GM12892 (cell line): ENCODE measurements around the gene TAMALIN.

Experiments used
- DNase-seq: peaks from one replicate; pipeline ENCODE4 v3.0.0; 2011; ENCODE audit not compliant: insufficient read length
- FAIRE-seq: peaks from 2 replicates; lab custom pipeline; 2011; peaks lifted over from hg19 to GRCh38; lab: Jason Lieb, UNC
- POLR2A ChIP-seq: IDR thresholded peaks from 2 replicates; pipeline ENCODE4 v1.6.1; 2011; ENCODE audit warnings: low read depth, low read length, control low read depth
- POLR2AphosphoS5 ChIP-seq: IDR thresholded peaks from 2 replicates; pipeline ENCODE4 v1.6.1; 2011; ENCODE audit warnings: low read depth, low read length, control low read depth
- TAF1 ChIP-seq: IDR thresholded peaks from 2 replicates; pipeline ENCODE4 v1.6.1; 2011; ENCODE audit warnings: low read depth, mild to moderate bottlenecking, control low read depth, low read length, borderline replicate concordance

The TAMALIN gene

DNA sequence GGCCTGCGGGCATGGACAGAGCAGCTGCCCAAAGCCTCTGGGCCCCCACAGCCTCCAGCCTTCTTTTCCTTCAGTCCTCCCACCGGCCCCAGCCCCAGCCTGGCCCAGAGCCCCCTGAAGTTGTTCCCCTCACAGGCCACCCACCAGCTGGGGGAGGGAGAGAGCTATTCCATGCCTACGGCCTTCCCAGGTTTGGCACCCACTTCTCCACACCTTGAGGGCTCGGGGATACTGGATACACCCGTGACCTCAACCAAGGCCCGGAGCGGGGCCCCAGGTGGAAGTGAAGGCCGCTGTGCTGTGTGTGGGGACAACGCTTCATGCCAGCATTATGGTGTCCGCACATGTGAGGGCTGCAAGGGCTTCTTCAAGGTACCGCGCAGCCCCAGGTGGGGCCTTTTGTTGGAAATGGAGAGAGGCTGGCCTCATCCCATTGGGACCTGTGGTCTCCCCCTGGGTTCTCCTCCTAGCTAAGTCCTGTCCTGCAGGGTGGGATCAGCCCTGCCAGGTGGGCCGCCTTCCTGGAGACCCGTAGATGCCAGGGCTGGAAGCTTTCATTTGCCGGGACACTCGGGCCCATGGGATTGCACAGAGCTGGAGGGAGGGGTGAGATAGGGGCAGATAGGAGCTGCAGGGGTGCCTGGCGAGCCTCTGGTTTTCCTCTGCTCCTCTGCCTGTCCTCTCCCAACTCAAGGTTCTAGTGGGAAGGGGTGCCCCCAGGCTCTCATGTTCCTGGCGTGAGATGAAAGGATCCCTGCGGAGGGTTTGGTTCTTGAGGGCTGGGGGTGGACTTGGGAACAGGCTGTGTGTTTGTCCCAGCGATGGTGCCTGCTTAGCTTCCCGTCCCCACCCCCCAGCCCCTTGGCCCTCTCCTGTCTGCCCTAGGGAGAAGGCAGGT is 48.3 kb downstream of the TAMALIN start:
- FAIRE-seq: no peak
- no peak for DNase-seq
- TF ChIP-seq POLR2A (no peak), TAF1 (no peak), POLR2AphosphoS5 (no peak)

DNA sequence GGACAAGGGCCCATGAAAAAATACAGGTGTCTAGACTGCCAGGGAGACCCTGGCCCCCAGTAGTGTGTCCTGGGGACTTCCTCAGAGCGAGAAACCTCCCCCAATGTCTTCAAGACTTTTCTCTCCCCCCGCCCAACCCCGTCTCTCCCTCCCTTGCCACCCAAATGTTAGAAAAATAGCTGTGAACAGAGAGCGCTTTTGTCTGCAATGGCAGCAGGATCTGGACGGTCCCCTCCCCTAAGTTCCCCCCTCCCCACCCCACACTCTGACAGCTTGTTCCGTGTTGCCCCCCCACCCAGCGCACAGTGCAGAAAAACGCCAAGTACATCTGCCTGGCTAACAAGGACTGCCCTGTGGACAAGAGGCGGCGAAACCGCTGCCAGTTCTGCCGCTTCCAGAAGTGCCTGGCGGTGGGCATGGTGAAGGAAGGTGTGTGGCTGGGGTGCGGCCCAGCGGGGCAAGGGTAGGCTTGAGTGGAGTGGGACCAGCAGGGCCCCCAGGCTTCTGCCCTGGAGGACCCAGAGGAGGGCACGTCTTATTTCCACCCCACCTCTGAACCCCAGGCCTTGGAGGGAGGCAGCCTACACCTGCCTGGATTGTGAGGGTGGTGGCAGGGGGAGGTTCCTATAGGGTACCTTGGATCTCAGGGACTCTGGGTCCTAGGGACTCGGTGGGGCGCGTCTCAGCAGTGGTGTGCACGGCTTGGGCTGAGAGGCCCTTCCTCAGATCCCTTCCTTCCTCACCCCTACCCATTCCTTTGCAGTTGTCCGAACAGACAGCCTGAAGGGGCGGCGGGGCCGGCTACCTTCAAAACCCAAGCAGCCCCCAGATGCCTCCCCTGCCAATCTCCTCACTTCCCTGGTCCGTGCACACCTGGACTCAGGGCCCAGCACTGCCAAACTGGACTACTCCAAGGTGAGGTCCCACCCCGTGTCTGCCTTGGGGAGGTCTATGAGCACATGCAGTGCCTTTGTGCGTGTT is 49.3 kb downstream of the TAMALIN start:
- FAIRE-seq (no peak), DNase-seq (no peak)
- no peak for TF ChIP-seq POLR2A
- no peak for TF ChIP-seq POLR2AphosphoS5

DNA sequence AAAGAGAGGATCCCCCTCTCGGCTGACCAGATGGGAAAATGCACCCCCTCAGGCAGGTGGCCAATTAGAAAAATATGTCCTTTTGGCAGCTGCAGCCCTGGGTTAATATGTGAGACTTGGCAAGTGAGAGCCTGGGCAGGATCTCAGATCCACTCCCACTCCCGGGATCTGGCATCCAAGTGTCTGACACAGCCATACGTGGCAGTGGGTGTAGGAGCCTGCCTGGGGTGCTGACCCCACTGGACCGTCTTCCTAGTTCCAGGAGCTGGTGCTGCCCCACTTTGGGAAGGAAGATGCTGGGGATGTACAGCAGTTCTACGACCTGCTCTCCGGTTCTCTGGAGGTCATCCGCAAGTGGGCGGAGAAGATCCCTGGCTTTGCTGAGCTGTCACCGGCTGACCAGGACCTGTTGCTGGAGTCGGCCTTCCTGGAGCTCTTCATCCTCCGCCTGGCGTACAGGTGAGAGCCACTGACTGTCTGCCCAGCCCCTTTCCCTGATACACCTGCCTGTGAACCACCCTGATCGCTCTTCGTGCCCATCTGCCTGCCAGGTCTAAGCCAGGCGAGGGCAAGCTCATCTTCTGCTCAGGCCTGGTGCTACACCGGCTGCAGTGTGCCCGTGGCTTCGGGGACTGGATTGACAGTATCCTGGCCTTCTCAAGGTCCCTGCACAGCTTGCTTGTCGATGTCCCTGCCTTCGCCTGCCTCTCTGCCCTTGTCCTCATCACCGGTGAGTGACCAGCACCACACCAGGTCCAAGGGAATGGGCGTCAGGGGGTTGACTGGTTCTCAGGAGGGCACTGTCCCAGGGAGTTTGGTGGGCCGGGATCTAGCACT is 50.3 kb downstream of the TAMALIN start:
- no peak for TF ChIP-seq POLR2A
- TF ChIP-seq TAF1: no peak
- no peak for TF ChIP-seq POLR2AphosphoS5
- DNase-seq: no peak
- no peak for FAIRE-seq

DNA sequence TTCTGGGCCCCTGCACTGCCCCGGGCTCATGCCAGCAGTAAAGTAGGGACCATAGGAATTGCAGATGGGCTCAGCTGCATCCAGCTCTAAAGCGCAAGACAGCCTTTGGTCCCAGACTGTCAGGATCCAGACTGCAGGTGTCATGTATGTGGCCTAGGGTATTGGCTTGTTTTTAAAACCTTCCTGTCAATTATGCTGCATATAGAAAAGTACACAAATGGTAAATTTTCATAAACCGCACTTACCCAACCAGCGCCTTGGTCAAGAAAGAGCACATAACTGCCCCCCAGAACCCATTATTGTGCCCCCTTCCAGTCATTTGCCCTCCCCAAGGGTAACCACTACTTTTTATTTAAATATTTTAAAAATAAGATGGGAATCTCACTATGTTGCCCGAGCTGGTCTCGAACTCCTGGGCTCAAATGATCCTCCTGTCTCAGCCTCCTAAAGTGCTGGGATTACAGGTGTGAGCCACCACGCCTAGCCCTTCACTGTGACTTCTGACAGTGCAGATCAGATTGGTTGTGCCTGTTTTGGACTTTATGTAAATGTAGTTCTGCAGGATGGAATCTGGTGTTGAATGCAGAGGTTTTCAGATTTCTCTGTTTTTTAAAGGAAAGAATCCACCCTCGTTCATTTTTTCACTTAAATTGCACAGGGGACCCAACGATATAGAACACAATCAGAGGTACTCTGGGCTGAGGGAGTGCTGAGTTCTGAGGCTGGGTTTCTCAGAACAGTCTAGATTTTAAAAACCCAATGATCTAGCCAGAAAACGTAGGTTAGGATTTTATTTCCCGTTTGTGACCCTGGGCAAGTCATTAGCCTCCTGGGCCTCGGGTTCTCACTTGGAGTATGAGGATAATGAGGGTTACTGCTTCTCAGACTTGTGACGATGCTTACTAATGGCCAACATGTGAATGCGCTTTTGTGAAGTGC is 51.2 kb downstream of the TAMALIN start:
- FAIRE-seq (no peak), DNase-seq (no peak)
- TF ChIP-seq TAF1 (no peak), POLR2AphosphoS5 (no peak), POLR2A (no peak)

DNA sequence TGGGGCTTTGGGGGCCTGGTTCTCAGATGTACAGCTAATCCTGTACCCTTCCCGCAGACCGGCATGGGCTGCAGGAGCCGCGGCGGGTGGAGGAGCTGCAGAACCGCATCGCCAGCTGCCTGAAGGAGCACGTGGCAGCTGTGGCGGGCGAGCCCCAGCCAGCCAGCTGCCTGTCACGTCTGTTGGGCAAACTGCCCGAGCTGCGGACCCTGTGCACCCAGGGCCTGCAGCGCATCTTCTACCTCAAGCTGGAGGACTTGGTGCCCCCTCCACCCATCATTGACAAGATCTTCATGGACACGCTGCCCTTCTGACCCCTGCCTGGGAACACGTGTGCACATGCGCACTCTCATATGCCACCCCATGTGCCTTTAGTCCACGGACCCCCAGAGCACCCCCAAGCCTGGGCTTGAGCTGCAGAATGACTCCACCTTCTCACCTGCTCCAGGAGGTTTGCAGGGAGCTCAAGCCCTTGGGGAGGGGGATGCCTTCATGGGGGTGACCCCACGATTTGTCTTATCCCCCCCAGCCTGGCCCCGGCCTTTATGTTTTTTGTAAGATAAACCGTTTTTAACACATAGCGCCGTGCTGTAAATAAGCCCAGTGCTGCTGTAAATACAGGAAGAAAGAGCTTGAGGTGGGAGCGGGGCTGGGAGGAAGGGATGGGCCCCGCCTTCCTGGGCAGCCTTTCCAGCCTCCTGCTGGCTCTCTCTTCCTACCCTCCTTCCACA is 52.0 kb downstream of the TAMALIN start:
- no peak for FAIRE-seq
- DNase-seq: no peak

DNA sequence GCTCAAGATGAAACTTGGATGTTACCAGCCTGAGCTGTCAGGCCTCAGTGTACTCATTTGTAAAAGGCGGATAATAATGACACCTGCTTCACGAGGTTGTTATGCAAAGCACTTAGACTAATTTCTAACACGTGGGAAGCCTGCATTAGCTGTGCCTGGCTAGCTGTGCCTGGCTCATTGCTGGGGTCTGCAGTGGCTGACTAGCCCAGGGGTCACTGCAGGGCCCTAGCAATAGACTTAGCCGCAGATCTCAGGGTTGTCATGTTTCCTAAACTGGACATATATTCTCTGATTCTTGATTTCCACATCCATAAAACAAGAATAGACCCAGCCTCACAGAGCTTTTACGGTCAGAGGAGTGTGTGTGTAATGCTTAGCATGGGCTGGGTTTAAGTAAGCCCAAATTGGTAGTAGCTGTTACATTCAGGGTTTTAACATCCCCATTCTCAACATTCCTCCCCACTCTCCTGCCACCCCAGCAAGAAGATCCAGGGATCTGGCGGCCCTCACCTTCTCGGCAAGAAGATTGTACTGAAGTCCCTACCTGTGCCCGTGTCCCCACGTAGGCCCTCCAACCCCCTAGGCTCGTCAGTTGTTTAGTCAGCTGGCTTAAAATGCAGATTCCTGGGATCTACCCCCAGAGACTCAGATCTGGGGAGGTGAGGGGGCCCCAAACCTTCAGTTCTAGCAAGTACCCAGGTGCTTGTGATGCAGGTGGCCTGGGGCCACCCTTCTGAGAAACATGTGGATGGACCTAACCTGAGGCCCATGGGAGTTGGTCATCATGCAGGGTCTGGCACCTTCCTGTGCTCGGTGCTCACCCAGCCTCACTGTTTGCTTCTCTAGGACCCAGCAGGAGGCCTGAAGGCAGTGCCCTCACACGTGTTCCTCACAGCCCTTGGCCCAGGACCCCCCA is 53.1 kb downstream of the TAMALIN start:
- TF ChIP-seq POLR2AphosphoS5: no peak; the same call in 1 of the 2 replicates
- no peak for TF ChIP-seq POLR2A
- no peak for TF ChIP-seq TAF1
- no peak for FAIRE-seq
- no peak for DNase-seq

More for the DNA sequence above, 52.0 kb downstream of the TAMALIN start:
- TF ChIP-seq POLR2AphosphoS5 (no peak), TAF1 (no peak), POLR2A (no peak)

DNA sequence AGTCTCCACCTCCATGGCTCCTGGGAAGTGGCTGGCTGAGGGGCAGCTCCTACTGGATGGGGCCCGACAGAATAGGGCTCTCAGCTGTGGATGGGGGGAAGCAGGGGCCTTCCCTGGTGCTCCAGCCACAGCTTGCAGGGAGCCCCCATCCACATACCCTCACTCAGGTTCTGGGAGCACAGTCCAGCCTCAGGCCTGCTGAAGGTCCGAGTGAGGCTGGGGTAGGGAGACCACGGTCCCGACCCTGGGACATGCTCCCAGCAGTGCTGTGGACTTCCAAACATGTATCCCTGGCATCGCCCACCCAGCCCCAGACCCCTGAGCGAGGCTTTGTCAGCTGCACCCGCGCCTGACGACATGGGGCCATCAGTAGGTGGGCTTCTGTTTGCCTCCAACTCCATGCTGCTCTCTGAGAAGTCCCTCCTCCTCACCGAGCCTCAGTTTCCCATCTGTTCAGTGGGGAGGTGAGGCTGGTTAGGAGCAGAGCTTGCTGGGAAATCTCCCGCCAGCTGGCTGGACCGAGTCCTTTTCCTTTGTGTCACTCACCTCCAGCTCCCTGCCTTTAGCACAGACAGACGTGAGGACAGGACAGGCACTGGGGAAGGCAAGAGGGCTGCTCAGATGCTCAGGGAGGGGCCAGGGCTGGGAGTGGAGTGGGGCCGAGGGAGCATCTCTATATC is 53.9 kb downstream of the TAMALIN start:
- DNase-seq (no peak), FAIRE-seq (no peak)
- no peak for TF ChIP-seq POLR2A
- no peak for TF ChIP-seq POLR2AphosphoS5
- TF ChIP-seq TAF1: no peak
